ENCODE measurements around the gene SPECC1.

- TF ChIP-seq CTCF (IDR thresholded peaks at IDR 0.05) = no peak
- no peak for TF ChIP-seq POLR2A (IDR thresholded peaks at IDR 0.05)
These were observed 144.1 kb downstream of the SPECC1 start for GRCh38 chr17:20153231-20153630.

Data from adrenal gland (tissue), 5 donors.